CD4-positive, alpha-beta T cell treated with Interleukin-15 for 4 hours (primary cell): ENCODE results near the gene ULK4.
"Not testable (repeated sequence)": the region's sequence is repeated elsewhere in the genome, so short reads cannot be mapped to it uniquely, and the experiment has no call there.

Experiments used
- DNase-seq: peaks from one replicate; pipeline ENCODE4 v3.0.0-alpha.2; 2020; ENCODE audit warnings: low spot score

Gene ULK4

GRCh38 chr3:41768363-41768762, 193.5 kb downstream of the ULK4 start:
- DNase-seq: no peak

DNA sequence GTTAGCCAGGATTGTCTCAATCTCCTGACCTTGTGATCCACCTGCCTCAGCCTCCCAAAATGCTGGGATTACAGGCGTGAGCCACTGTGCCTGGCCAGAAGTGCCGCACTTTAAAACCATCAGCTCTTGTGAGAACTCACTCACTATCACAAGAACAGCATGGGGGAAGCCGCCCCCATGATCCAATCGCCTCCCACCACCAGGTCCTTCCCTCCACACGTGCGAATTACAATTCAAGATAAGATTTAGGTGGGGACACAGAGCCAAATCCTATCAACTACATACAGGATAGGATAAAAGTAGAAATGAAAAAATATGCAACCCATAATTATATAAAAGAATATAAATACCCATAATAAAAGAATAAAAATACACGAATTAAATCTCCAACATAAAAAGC, 199.0 kb downstream of the ULK4 start:
- DNase-seq: not testable (repeated sequence)

DNA sequence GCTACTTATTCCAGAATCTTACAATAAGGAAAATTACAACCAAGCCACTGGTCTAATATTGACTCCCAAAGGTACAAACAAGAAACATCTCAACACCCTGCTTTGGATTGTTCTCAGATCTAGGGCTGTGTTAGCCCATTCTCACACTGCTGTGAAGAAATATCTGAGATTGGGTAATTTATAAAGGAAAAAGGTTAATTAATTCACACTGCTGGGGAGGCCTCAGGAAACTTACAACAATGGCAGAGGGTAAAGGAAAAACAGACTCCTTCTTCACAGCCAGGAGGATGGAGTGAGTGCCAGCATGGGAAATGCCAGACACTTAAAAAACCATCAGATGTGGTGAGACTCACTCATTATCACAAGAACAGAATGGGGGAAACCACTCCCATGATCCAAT, 208.3 kb downstream of the ULK4 start:
- no peak for DNase-seq

GRCh38 chr3:41751597-41751996, 210.3 kb downstream of the ULK4 start:
- no peak for DNase-seq

GRCh38 chr3:41749988-41750387, 211.9 kb downstream of the ULK4 start:
- no peak for DNase-seq

- DNase-seq: no peak
Measured at GRCh38 chr3:41746215-41746614, 215.7 kb downstream of the ULK4 start.

DNA sequence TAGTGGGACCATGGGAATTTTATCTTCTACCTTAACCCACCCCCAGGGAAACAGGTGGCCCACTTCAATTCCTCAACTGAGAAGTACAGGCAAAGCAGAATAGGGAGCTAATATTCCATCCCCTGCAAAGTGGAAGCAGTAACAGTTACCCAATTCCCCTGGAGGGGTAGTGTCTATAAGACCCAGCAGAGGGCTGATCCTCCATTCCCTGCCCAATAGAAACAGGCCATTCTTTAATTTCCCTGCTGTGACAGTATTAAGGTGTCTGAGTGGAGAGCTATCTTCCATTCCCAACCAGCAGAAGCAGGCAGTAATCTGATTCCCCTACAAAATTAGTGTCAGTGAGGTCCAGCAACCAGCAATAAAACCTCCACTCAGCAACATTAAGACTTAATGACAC, 219.8 kb downstream of the ULK4 start:
- no peak for DNase-seq

GRCh38 chr3:41740374-41740886, 221.5 kb downstream of the ULK4 start:
- no peak for DNase-seq

DNA sequence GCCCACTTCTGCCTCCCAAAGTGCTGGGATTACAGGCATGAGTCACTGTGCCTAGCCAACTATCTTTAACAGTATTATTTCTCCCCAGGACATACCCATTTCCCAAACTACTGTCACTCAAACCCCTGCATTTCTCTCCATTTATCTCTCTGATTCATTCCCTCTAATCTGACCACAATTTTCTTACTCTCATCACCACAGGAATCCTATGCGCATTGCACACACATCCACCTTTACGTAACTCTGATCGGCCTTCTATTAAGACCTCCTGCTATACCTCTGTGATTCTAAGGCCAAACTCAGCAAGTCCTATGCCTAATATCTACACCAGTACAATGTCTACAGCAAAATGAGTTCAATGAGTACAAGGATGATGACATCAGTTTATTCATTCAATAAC, 235.0 kb downstream of the ULK4 start:
- no peak for DNase-seq

GRCh38 chr3:41717641-41718040, 244.3 kb downstream of the ULK4 start:
- no peak for DNase-seq

DNA sequence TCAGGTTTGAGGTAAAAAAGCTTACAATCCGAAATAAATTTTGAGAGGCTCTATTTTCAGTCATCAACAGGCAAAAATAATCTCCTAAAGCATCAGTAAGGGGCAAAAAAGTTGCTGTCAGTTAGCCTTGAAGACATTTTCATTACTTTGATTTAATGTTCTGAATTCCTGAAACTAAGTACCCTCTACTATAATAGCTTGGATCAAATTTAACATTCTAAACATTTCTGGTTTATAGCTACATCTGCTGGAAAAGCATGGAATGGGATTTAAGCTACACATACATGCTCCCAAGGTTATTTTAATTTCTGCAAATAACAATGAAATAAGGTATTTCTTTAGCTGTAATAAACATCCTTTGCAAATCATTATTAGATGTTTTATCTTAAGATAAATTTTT, 245.4 kb downstream of the ULK4 start:
- DNase-seq: no peak

DNA sequence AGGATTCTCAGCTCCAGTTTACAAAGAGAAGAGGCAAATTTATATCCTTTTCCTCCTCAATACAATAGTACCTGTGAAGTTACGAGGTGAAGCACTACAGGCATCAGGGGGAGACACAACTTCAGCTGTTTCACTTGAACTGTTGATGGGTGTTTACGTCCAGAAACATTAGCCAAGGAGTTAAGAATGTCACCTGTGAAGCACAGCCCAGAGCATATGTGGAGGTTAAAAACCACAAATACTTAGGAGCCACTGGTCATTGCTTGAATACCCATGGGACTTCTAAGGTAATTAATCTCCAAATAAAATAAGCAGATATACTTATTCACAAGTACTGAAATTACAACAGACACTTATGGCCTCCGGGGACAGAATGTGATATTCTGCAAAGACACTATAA, 246.5 kb downstream of the ULK4 start:
- DNase-seq: no peak

- no peak for DNase-seq
Measured at GRCh38 chr3:41711651-41712050, 250.3 kb downstream of the ULK4 start.

DNA sequence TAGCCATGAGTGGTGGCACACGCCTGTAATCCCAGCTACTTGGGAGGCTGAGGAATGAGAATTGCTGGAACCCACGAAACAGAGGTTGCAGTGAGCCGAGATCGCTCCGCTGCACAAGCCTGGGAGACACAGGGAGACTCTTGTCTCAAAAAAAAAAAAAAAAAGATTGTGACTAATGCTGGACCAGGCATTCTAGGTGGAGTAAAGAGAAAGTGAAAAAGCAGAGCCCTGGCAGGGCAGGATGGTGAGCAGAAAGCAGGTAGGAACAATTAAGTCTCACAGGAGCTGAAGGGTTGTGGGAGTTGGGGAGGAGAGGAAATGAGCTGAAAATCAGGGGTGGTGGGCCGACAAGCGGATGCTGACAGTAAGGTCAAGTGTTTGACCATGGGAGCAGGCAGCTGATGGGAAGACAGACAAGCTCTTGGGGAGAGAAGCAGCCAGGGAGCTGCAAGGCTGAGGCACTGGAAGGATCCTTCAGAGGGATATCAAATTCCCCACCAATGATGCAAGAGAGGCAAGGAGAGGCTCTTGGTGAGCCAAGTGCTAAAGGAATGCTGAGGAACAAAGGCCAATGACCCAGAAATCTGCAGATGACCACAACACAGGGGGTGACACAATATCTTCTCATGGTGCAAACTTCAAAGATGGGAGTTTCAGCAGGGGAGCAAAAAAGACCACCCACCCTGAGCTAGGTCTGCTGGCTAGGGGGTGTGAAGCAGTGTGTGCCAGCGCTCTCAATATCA, 251.1 kb downstream of the ULK4 start:
- DNase-seq: no peak

- DNase-seq: not testable (repeated sequence)
Measured at GRCh38 chr3:41709213-41709612, 252.7 kb downstream of the ULK4 start.

GRCh38 chr3:41708176-41708575, 253.7 kb downstream of the ULK4 start:
- DNase-seq: no peak

- no peak for DNase-seq
Measured at GRCh38 chr3:41705893-41706292, 256.0 kb downstream of the ULK4 start.

- DNase-seq: no peak
Measured at GRCh38 chr3:41701191-41701698, 260.7 kb downstream of the ULK4 start.

DNA sequence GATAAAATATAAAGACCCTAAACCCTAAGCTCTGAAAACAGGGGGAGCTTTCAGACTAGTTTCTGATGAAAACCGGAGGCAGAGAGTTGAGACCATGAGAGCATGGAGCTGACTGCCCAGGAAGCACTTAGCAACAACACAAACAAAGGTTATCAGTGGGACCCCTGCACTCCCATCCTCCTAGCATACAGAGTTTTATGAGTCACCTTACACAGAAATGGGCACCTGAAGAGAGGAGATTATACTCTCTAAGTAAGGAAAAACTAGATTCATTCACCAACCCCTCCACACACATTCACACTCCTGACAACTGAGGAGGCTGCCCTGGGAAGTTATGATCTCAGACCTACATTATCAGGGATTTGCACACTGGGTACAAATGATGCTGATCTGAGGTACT, 261.7 kb downstream of the ULK4 start:
- no peak for DNase-seq

GRCh38 chr3:41698898-41699297, 263.0 kb downstream of the ULK4 start:
- DNase-seq: no peak

- DNase-seq: no peak
Measured at GRCh38 chr3:41697702-41698101, 264.2 kb downstream of the ULK4 start.

DNA sequence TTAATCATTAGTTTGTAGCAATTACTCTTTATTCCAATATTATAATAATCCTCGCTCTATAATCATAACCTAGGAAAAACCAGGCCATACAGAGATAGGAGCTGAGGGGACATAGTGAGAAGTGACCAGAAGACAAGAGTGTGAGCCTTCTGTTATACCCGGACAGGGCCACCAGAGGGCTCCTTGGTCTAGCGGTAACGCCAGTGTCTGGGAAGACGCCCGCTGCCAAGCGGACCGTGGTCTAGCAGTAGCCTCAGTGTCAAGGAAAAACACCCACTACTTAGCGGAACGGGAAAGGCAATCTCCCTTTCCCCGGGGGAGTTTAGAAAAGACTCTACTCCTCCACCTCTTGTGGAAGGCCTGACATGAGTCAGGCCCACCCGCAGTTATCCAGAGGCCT, 266.1 kb downstream of the ULK4 start:
- DNase-seq: not testable (repeated sequence)

DNA sequence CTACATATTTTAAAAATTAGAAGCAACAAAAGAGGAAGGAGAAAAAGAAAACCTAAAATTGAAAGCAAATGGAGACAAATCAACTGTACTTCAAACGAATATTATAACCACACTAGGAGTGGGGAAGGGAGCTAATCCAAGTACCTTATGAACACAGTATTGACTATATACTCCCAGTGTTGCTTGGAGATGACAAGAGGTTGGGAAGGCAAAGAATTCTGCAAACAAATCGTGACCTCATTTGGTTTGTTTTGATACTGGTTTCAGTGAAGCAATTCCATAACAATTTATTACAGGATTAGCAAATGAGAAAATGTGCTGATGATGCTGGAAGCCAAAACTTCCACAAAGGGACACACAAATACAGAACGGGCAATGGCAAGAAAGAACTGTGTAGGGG, 268.1 kb downstream of the ULK4 start:
- DNase-seq: no peak
